Gastroesophageal sphincter (tissue), 3 donors: ENCODE measurements around the gene SORCS3.

Experiments used
- CTCF ChIP-seq, 4 experiments: fragments of 200-600 bp in 2 of 4; fragments of 450-650 bp in 2 of 4; sonication (generic) in 1 of 4; IDR thresholded peaks; one replicate each; pipeline ENCODE4 v1.5.1; 2017 to 2019; ENCODE audit warnings: antibody characterized with exemption in 4 of 4, mild to moderate bottlenecking in 2 of 4, moderate library complexity in 2 of 4
- EP300 ChIP-seq: sonication (generic); formaldehyde crosslinking; IDR thresholded peaks from one replicate; pipeline ENCODE4 v1.6.1; 2017; ENCODE audit warnings: antibody characterized with exemption, mild to moderate bottlenecking
- POLR2A ChIP-seq, 2 donors: fragments of 450-650 bp; IDR thresholded peaks; one replicate each; pipeline ENCODE4 v1.6.1; 2017; ENCODE audit warnings: antibody characterized with exemption in 2 of 2, mild to moderate bottlenecking in 2 of 2, moderate library complexity in 1 of 2
- POLR2AphosphoS5 ChIP-seq: sonication (generic); formaldehyde crosslinking; IDR thresholded peaks from one replicate; pipeline ENCODE4 v1.6.1; 2017; ENCODE audit warnings: antibody characterized with exemption

- TF ChIP-seq CTCF (IDR thresholded peaks at IDR 0.05) (no peak), POLR2AphosphoS5 (no peak), POLR2A (IDR thresholded peaks at IDR 0.05) (no peak), EP300 (no peak)
Measured at GRCh38 chr10:104676874-104677273, 35.8 kb downstream of the SORCS3 start.
